Globus pallidus (tissue), 1 donor: ENCODE data around the gene S100A11.

Experiments used
- DNase-seq: peaks from one replicate; pipeline ENCODE4 v3.0.0-alpha.2; 2015; ENCODE audit warnings: low spot score

S100A11 gene

DNA sequence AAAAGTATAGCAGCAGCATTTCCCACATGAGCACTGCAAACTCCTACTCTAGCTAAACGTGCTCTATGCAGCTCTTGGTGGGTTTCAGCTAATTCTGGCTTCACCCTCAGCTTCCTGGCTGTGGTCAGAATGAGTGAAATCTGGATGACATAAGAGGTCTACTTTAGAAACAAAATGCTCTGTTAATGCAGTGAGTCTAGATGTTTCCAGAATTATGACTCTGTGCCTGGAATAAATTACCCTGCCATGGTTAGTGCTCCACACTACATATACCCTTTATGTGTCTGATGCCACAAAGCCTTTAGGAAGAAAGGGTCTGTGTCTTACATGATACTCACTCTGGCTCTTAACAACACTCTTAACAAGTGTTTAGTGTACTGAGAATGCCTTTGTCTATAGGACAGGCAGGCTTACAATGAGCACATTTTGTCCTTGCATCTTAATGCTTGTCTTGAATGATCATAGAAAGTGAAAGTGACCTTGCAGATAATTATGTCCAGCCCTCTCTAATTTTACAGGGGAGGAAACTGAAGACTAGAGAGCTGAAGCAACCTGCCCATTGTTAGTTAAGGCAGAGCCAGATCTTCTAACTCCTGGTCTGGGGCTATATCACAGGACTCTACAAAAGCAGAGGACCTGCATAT lies 52.4 kb downstream of the S100A11 start:
- DNase-seq, result no peak
